ENCODE data around the gene GPR141.

GRCh38 chr7:37738321-37738720, 54.8 kb downstream of the GPR141 start:
- TF ChIP-seq CTCF (IDR thresholded peaks at IDR 0.05; ENCODE audit: extremely low read depth in 1 of 2, insufficient read depth in 1 of 2, low read depth in 1 of 2, low read length in 2 of 2) (no peak), EZH2 (IDR thresholded peaks at IDR 0.05; ENCODE audit: borderline replicate concordance, low read depth, low read length, severe bottlenecking) (no peak), POLR2AphosphoS5 (IDR thresholded peaks at IDR 0.05; ENCODE audit: insufficient read depth, low read depth, low read length) (no peak), POLR2A (IDR thresholded peaks at IDR 0.05; ENCODE audit: low read depth, low read length) (no peak), FOS (IDR thresholded peaks at IDR 0.05; ENCODE audit: borderline replicate concordance, insufficient read depth, low read length) (no peak)
